ENCODE measurements around the gene PARVB.
A peak's percentile ranks its signal among the peaks of the same experiment; 100 is the strongest.
"Not testable (repeated sequence)": the region's sequence is repeated elsewhere in the genome, so short reads cannot be mapped to it uniquely, and the experiment has no call there.

The PARVB gene

GRCh38 chr22:44029069-44029468, 5.0 kb downstream of the PARVB start:
- no peak for DNase-seq

- DNase-seq: no peak
Observed at GRCh38 chr22:44030051-44030701, 6.1 kb downstream of the PARVB start.

GRCh38 chr22:44030702-44031082, 6.6 kb downstream of the PARVB start:
- no peak for DNase-seq

GRCh38 chr22:44031158-44031952, 7.3 kb downstream of the PARVB start:
- DNase-seq: no peak

- DNase-seq: no peak
Observed at GRCh38 chr22:44032126-44032730, 8.1 kb downstream of the PARVB start.

- no peak for DNase-seq
Observed at GRCh38 chr22:44033287-44033686, 9.2 kb downstream of the PARVB start.

- DNase-seq: no peak
Observed at GRCh38 chr22:44033694-44034093, 9.6 kb downstream of the PARVB start.

- no peak for DNase-seq
Observed at GRCh38 chr22:44037519-44038375, 13.6 kb downstream of the PARVB start.

- no peak for DNase-seq
Observed at GRCh38 chr22:44039566-44040171, 15.6 kb downstream of the PARVB start.

GRCh38 chr22:44042249-44043218, 18.4 kb downstream of the PARVB start:
- DNase-seq: no peak

GRCh38 chr22:44045145-44045544, 21.0 kb downstream of the PARVB start:
- DNase-seq: no peak

- DNase-seq: no peak
Observed at GRCh38 chr22:44046485-44047141, 22.5 kb downstream of the PARVB start.

GRCh38 chr22:44047891-44048301, 23.8 kb downstream of the PARVB start:
- no peak for DNase-seq

- peak in 1 of 2 donors; percentile 36 for DNase-seq
Observed at GRCh38 chr22:44049486-44050231, 25.6 kb downstream of the PARVB start.

- no peak for DNase-seq
Observed at GRCh38 chr22:44050766-44051355, 26.8 kb downstream of the PARVB start.

GRCh38 chr22:44051358-44051757, 27.3 kb downstream of the PARVB start:
- no peak for DNase-seq

- DNase-seq: no peak
Observed at GRCh38 chr22:44051961-44052360, 27.9 kb downstream of the PARVB start.

GRCh38 chr22:44055805-44056204, 31.7 kb downstream of the PARVB start:
- DNase-seq: no peak

GRCh38 chr22:44056649-44057048, 32.5 kb downstream of the PARVB start:
- not testable (repeated sequence) for DNase-seq
